ENCODE measurements around the gene PHF2.
A peak's percentile ranks its signal among the peaks of the same experiment; 100 is the strongest.

PHF2 gene

GRCh38 chr9:93676310-93677047 lies 100.1 kb downstream of the PHF2 start:
- no peak overlapping the region for H3K4me3 ChIP-seq (ENCODE audit: low read length)
- no peaks in the 10 kb centered on the region for H3K36me3 ChIP-seq (ENCODE audit: control insufficient read depth, low read depth, low read length)
- no peaks in the 10 kb centered on the region for H3K27me3 ChIP-seq (ENCODE audit: control insufficient read depth, insufficient read depth, low read length)
- no peaks in the 10 kb centered on the region for H3K9me3 ChIP-seq (ENCODE audit: control insufficient read depth, low read depth, low read length)
- H3K9ac ChIP-seq (ENCODE audit: low read length), result no peak overlapping the region
- H3K4me1 ChIP-seq (ENCODE audit: control insufficient read depth, low read depth, low read length), result no peaks in the 10 kb centered on the region
- H3K27ac ChIP-seq (ENCODE audit: low read length), result no peak overlapping the region

DNA sequence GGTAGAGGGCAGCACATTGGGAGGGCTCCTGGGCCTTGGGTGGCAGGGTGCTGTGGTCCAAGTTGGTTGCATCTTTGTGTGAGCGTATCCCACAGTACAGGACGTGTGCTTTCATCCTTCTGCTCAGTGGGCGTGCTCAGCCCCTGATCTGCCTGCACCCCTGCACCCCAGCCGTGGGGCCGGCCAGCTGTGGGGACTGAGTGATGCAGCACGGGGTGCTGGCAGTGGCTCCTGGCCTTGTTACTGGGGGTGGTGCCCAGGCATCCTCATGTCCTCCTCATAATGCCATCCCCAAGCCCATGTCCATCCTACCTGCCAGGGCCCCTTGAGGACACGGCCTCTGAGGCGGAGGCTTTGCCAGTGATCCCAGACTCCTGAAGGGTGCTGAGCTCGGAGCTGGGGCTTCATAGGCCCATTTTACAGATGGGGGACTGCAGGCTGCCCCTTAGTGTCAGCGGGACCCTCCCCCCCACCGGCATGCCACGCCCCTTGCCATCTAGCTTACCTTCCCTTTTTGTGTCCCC lies 100.7 kb downstream of the PHF2 start:
- no peak overlapping the region for H3K9ac ChIP-seq (ENCODE audit: low read length)
- H3K36me3 ChIP-seq (ENCODE audit: control insufficient read depth, low read depth, low read length), result no peaks in the 10 kb centered on the region
- no peaks in the 10 kb centered on the region for H3K27me3 ChIP-seq (ENCODE audit: control insufficient read depth, insufficient read depth, low read length)
- no peak overlapping the region for H3K27ac ChIP-seq (ENCODE audit: low read length)
- H3K9me3 ChIP-seq (ENCODE audit: control insufficient read depth, low read depth, low read length), result no peaks in the 10 kb centered on the region
- no peaks in the 10 kb centered on the region for H3K4me1 ChIP-seq (ENCODE audit: control insufficient read depth, low read depth, low read length)
- H3K4me3 ChIP-seq (ENCODE audit: low read length), result no peak overlapping the region

- Histone ChIP-seq H3K4me3 (ENCODE audit: low read length) (no peak overlapping the region), H3K27me3 (ENCODE audit: control insufficient read depth, insufficient read depth, low read length) (no peaks in the 10 kb centered on the region), H3K36me3 (ENCODE audit: control insufficient read depth, low read depth, low read length) (no peaks in the 10 kb centered on the region), H3K4me1 (ENCODE audit: control insufficient read depth, low read depth, low read length) (no peaks in the 10 kb centered on the region), H3K9ac (ENCODE audit: low read length) (no peak overlapping the region), H3K27ac (ENCODE audit: low read length) (no peak overlapping the region), H3K9me3 (ENCODE audit: control insufficient read depth, low read depth, low read length) (no peaks in the 10 kb centered on the region)
Observed at GRCh38 chr9:93677641-93678136, 101.3 kb downstream of the PHF2 start.

DNA sequence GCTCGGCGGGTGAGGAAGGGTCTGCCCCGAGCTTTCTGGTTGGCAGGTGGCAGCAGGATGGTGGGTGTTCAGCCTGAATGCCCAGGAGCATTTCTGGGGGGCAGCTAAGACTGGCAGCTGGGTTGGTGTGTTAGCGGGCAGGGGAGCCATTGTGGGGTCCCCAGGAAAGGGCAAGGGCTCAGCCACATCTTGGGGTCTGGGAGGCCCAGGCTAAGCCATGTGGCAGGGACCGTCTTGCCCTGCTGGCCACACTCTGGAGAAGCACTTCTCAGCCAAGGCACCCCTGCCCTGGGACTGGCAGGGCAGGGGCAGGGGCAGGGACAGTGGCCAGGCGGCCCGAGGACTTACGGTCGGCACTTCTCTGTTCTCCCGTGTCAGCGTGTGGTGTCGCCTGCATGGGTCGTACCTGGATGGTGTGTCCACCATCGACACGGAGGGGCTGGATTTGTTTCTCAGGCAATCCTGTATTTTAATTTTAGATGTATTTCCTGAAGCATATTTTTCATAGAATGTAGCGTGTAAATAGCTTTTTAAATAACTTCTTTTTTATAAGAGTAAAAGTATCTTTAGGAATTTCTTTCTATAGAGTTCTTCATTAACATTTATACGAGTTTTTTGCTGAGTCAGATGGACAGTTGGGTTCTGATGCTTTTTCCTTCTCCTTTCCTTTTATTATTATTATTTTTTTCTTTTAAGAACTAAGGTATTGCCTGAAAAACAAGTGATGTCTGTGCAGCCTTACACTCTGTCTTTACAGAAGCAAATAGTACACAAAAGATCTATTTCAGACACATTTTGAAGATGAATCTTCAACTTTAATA lies 102.0 kb downstream of the PHF2 start:
- Histone ChIP-seq H3K4me3 (ENCODE audit: low read length) (no peak overlapping the region), H3K27me3 (ENCODE audit: control insufficient read depth, insufficient read depth, low read length) (no peaks in the 10 kb centered on the region), H3K36me3 (ENCODE audit: control insufficient read depth, low read depth, low read length) (no peaks in the 10 kb centered on the region), H3K9me3 (ENCODE audit: control insufficient read depth, low read depth, low read length) (no peaks in the 10 kb centered on the region), H3K9ac (ENCODE audit: low read length) (no peak overlapping the region), H3K27ac (ENCODE audit: low read length) (no peak overlapping the region), H3K4me1 (ENCODE audit: control insufficient read depth, low read depth, low read length) (no peaks in the 10 kb centered on the region)

DNA sequence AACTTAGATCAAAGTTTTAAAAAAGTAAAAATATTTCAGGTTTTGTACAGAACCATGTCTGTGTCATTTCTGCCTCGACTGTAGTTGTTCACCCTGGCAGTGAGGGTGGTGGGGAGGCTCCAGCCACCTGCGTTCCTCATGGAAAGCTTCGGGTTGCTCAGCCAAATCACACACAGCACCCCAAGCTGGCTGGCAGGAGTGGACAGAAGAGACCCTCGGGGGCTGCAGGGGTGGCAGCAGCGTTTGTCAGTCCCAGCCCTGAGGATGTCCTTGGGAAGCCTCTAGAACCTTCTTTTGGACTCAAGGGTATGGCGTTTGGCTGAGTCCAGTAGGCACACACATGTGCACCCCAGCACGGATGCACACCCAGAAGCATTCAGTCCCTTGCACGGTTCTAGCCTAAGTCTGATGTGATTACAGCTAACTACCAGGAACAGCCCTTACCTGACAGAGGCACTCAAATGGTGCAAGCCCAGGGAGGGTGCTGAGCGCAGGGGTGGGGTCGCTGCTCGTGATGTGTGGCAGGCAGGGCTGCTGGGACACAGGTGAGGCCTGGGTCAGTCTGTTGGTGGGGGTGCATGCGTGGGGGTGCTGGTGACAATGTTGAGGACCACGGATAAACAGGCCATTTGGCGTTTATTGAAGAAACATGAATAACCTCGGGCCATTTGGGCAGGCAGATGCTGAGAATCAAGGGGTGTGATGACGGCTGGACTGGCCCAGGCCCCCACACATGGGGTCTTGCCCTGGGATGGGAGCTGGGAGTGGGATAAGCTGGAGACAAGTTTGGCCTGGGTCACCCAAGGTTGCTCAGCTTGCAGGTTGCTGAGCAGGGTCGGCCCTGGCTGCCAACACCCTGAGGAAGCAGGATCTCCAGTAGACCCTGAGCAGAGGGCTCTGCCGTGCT lies 103.4 kb downstream of the PHF2 start:
- Histone ChIP-seq H3K4me1 (ENCODE audit: control insufficient read depth, low read depth, low read length) (no peaks in the 10 kb centered on the region), H3K36me3 (ENCODE audit: control insufficient read depth, low read depth, low read length) (no peaks in the 10 kb centered on the region), H3K4me3 (ENCODE audit: low read length) (no peak overlapping the region), H3K27me3 (ENCODE audit: control insufficient read depth, insufficient read depth, low read length) (no peaks in the 10 kb centered on the region), H3K9ac (ENCODE audit: low read length) (no peak overlapping the region), H3K9me3 (ENCODE audit: control insufficient read depth, low read depth, low read length) (no peaks in the 10 kb centered on the region), H3K27ac (ENCODE audit: low read length) (no peak overlapping the region)

GRCh38 chr9:93680443-93681268 lies 104.3 kb downstream of the PHF2 start:
- no peak overlapping the region for H3K9ac ChIP-seq (ENCODE audit: low read length)
- H3K27ac ChIP-seq (ENCODE audit: low read length), result no peak overlapping the region
- no peaks in the 10 kb centered on the region for H3K27me3 ChIP-seq (ENCODE audit: control insufficient read depth, insufficient read depth, low read length)
- H3K4me3 ChIP-seq (ENCODE audit: low read length), result no peak overlapping the region
- no peaks in the 10 kb centered on the region for H3K36me3 ChIP-seq (ENCODE audit: control insufficient read depth, low read depth, low read length)
- H3K4me1 ChIP-seq (ENCODE audit: control insufficient read depth, low read depth, low read length), result no peaks in the 10 kb centered on the region
- no peaks in the 10 kb centered on the region for H3K9me3 ChIP-seq (ENCODE audit: control insufficient read depth, low read depth, low read length)

GRCh38 chr9:93681269-93682154 lies 105.1 kb downstream of the PHF2 start:
- H3K36me3 ChIP-seq (ENCODE audit: control insufficient read depth, low read depth, low read length), result no peaks in the 10 kb centered on the region
- no peaks in the 10 kb centered on the region for H3K9me3 ChIP-seq (ENCODE audit: control insufficient read depth, low read depth, low read length)
- H3K4me3 ChIP-seq (ENCODE audit: low read length), result no peak overlapping the region
- no peaks in the 10 kb centered on the region for H3K4me1 ChIP-seq (ENCODE audit: control insufficient read depth, low read depth, low read length)
- no peaks in the 10 kb centered on the region for H3K27me3 ChIP-seq (ENCODE audit: control insufficient read depth, insufficient read depth, low read length)
- no peak overlapping the region for H3K27ac ChIP-seq (ENCODE audit: low read length)
- H3K9ac ChIP-seq (ENCODE audit: low read length), result no peak overlapping the region

DNA sequence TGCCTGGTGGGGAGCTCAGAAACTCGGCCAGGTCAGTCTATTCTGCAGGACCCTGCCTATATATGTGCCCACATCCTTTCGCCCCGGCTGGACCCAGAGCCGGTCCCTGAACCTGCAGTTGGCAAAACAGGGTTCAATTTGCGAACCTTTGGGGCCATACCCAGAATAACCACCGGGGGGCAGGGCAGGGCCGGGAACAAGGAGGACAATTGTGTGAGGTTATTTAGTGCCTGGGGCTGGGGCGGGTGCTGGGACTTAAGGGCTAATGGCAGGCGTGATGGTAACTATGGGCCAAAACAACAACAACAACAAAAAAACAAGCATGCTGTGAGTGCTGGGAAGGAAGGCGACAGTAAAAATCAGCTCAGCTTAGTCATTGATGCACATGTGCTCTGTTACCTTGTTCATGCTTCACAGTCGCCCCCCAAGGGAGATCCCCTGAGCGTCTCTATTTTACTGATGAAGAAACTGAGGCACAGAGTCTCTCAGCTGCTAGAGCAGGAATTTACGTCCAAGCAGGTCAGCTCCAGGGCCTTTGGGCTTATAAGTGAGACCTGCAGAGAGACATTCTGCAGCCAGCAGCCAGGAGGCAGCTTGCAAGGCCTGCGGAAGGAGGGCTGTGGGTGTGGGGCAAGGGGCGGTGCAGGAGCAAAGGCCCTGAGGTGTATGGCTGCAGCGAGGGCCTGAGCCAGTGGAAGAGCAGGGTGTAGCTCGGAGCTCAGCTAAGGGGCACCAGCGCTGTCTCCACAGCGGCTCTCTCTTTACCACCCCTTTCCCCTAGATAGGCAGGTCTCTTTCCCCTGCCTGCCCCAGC lies 106.0 kb downstream of the PHF2 start:
- no peaks in the 10 kb centered on the region for H3K4me1 ChIP-seq (ENCODE audit: control insufficient read depth, low read depth, low read length)
- H3K4me3 ChIP-seq (ENCODE audit: low read length), result no peak overlapping the region
- no peaks in the 10 kb centered on the region for H3K9me3 ChIP-seq (ENCODE audit: control insufficient read depth, low read depth, low read length)
- H3K27me3 ChIP-seq (ENCODE audit: control insufficient read depth, insufficient read depth, low read length), result no peaks in the 10 kb centered on the region
- no peak overlapping the region for H3K27ac ChIP-seq (ENCODE audit: low read length)
- H3K9ac ChIP-seq (ENCODE audit: low read length), result peak overlapping the region; percentile 48
- H3K36me3 ChIP-seq (ENCODE audit: control insufficient read depth, low read depth, low read length), result no peaks in the 10 kb centered on the region

GRCh38 chr9:93683331-93684134 lies 107.1 kb downstream of the PHF2 start:
- Histone ChIP-seq H3K27me3 (ENCODE audit: control insufficient read depth, insufficient read depth, low read length) (no peaks in the 10 kb centered on the region), H3K4me1 (ENCODE audit: control insufficient read depth, low read depth, low read length) (no peaks in the 10 kb centered on the region), H3K9me3 (ENCODE audit: control insufficient read depth, low read depth, low read length) (no peaks in the 10 kb centered on the region), H3K27ac (ENCODE audit: low read length) (no peak overlapping the region), H3K4me3 (ENCODE audit: low read length) (no peak overlapping the region), H3K36me3 (ENCODE audit: control insufficient read depth, low read depth, low read length) (no peaks in the 10 kb centered on the region), H3K9ac (ENCODE audit: low read length) (no peak overlapping the region)

Data from iPS-18a (cell line).